ENCODE results near the gene FAM3B.

DNA sequence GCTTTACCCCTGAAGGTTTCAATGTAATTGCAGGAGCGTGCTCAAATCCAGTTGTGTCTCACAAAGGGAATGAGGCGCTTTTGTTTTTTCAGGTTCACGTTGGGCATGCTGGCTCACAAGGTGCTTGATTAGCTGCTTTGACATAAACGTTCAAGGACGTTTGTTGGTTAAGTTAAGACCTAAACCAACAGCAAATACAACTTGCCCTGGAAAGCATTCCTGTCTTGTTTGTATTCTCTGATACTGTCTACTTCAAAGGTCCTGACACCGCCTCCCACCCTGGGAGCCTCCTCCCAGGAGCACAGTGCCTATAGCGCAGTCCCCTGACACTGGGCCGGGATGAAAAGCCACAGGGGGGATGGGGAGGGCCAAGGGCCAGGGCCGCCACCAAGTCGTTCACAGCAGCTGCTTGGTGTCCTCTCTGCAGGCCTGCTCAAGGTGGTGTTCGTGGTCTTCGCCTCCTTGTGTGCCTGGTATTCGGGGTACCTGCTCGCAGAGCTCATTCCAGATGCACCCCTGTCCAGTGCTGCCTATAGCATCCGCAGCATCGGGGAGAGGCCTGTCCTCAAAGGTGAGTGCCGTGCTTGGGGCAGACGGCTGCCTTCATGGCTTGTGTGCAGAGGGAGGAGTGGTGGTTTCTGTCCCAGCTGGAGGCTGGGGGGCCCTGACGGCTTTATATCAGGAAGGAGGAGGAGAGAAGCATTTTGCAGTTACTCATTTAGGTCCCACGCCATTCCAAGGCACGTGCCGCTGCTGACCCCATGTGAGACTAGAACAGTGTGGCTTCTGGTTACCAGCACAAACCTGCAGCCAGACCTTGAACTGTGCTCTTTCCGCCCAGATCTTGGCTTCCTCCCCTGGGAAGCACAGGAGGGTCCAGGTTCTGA lies 6.1 kb downstream of the FAM3B start:
- TF ChIP-seq, protein P1, sequence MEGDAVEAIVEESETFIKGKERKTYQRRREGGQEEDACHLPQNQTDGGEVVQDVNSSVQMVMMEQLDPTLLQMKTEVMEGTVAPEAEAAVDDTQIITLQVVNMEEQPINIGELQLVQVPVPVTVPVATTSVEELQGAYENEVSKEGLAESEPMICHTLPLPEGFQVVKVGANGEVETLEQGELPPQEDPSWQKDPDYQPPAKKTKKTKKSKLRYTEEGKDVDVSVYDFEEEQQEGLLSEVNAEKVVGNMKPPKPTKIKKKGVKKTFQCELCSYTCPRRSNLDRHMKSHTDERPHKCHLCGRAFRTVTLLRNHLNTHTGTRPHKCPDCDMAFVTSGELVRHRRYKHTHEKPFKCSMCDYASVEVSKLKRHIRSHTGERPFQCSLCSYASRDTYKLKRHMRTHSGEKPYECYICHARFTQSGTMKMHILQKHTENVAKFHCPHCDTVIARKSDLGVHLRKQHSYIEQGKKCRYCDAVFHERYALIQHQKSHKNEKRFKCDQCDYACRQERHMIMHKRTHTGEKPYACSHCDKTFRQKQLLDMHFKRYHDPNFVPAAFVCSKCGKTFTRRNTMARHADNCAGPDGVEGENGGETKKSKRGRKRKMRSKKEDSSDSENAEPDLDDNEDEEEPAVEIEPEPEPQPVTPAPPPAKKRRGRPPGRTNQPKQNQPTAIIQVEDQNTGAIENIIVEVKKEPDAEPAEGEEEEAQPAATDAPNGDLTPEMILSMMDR (IDR thresholded peaks at IDR 0.05): no peak
- no peak for TF ChIP-seq ZFX (IDR thresholded peaks at IDR 0.05; ENCODE audit: borderline replicate concordance)
